Erythroblast (primary cell): ENCODE results near the gene PLCL2.
"Not testable (repeated sequence)": the region's sequence is repeated elsewhere in the genome, so short reads cannot be mapped to it uniquely, and the experiment has no call there.

Source experiments
- GATA1 ChIP-seq: IDR thresholded peaks from 2 replicates; pipeline ENCODE4 v1.6.1; 2011; ENCODE audit warnings: low read depth, mild to moderate bottlenecking, control low read depth, low read length, moderate library complexity
- POLR2A ChIP-seq: IDR thresholded peaks from 2 replicates; pipeline ENCODE4 v1.6.1; 2011; ENCODE audit warnings: mild to moderate bottlenecking, low read length

DNA sequence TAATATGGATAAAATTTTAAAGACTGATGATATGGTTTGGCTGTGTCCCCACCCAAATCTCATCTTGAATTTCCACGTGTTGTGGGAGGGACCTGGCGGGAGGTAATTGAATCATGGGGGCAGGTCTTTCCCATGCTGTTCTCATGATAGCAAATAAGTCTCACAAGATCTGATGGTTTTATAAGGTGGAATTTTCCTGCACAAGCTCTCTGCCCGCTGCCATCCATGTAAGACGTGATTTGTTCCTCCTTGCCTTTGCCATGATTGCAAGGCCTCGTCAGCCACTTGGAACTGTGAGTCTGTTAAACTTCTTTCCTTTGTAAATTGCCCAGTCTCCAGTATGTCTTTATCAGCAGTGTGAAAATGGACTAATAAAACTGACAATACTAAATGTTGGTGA lies 222.0 kb downstream of the PLCL2 start:
- not testable (repeated sequence) for TF ChIP-seq POLR2A, GATA1
